Measurements from ENCODE around the gene MTMR1.

MTMR1 gene

DNA sequence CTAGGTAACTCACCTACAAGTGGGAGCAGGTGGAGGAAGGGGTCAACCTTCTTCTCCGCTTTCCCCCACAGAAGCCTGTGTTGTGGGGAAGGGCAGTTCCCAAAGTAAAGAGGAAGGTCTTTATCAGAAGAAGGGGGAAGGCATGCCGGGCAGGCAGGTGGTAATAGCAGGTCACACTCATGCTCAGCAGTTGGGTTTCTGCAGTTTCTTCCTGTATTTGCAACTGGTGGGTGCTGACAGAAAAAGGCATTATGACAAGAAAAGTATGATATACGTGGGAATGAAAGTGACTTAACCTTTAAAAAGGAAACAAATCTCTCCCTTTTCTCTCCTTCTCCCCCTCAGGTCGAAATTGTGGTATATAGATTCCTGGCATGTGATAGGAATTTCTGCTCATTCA, 3.7 kb downstream of the MTMR1 start:
- Histone ChIP-seq H3K36me3 (ENCODE audit: control insufficient read depth in 2 of 2, insufficient read depth in 2 of 2, low read length in 2 of 2) (no peaks in the 10 kb centered on the region), H3K9ac (ENCODE audit: low read length in 2 of 2) (no peak overlapping the region), H3K4me1 (ENCODE audit: control insufficient read depth, insufficient read depth, low read length) (peaks cover 13% of the 10 kb centered on the region), H3K4me3 (ENCODE audit: low read length in 2 of 2) (no peak overlapping the region), H3K9me3 (ENCODE audit: control insufficient read depth in 2 of 2, low read length in 2 of 2) (no peaks in the 10 kb centered on the region), H3K27ac (ENCODE audit: low read length) (no peak overlapping the region), H3K27me3 (ENCODE audit: control insufficient read depth in 1 of 2, insufficient read depth in 2 of 2, low read length in 2 of 2) (peaks cover 0 to 4% of the 10 kb centered on the region in 2 donors)

DNA sequence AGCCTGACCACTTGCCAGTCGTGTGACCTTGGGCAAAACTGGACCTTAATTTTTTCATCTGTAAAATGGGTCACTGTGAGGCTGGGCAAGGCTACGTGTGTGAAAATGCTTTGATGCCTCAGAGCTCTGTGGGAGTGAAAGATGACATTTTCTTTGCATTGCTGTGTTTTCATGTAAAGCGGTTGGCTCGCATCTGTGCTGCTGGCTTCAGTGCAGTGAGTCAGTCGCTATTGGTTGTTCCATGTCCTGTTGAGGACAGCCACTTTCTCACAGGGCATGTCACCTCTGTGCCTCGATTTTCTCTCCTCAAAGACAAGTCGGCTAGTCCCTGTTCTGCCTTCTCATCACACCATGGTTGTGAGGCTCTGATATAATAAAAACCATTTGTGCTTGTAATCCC, 4.4 kb downstream of the MTMR1 start:
- H3K9ac ChIP-seq (ENCODE audit: low read length in 2 of 2): no peak overlapping the region

DNA sequence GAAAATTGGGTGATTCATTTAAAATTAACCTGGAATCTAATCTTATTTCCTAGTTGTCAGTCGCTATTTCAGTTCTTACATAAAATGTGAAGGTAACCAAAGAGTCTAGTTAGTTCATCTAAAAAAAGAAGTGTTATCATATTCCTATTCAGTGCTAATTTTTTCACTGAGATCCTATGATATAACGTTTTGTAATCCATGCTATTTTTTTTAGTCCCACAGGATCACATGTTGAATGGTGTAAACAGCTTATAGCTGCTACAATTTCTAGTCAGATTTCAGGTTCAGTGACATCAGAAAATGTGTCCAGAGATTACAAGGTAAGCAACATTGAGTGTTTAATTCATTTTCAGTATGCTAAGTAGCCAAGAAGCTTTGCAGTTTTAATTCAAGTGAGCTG, 5.8 kb downstream of the MTMR1 start:
- H3K9me3 ChIP-seq (ENCODE audit: control insufficient read depth in 2 of 2, low read length in 2 of 2): no peaks in the 10 kb centered on the region
- H3K27ac ChIP-seq (ENCODE audit: low read length): no peak overlapping the region
- peaks cover 0 to 4% of the 10 kb centered on the region in 2 donors for H3K27me3 ChIP-seq (ENCODE audit: control insufficient read depth in 1 of 2, insufficient read depth in 2 of 2, low read length in 2 of 2)
- H3K4me1 ChIP-seq (ENCODE audit: control insufficient read depth, insufficient read depth, low read length): peaks cover 9% of the 10 kb centered on the region
- H3K9ac ChIP-seq (ENCODE audit: low read length in 2 of 2): no peak overlapping the region
- no peak overlapping the region for H3K4me3 ChIP-seq (ENCODE audit: low read length in 2 of 2)
- H3K36me3 ChIP-seq (ENCODE audit: control insufficient read depth in 2 of 2, insufficient read depth in 2 of 2, low read length in 2 of 2): no peaks in the 10 kb centered on the region

More for the DNA sequence above, 4.4 kb downstream of the MTMR1 start:
- no peak overlapping the region for H3K4me3 ChIP-seq (ENCODE audit: low read length in 2 of 2)
- no peaks in the 10 kb centered on the region for H3K9me3 ChIP-seq (ENCODE audit: control insufficient read depth in 2 of 2, low read length in 2 of 2)
- no peak overlapping the region for H3K27ac ChIP-seq (ENCODE audit: low read length)
- H3K27me3 ChIP-seq (ENCODE audit: control insufficient read depth in 1 of 2, insufficient read depth in 2 of 2, low read length in 2 of 2): peaks cover 0 to 4% of the 10 kb centered on the region in 2 donors
- peaks cover 9% of the 10 kb centered on the region for H3K4me1 ChIP-seq (ENCODE audit: control insufficient read depth, insufficient read depth, low read length)
- H3K36me3 ChIP-seq (ENCODE audit: control insufficient read depth in 2 of 2, insufficient read depth in 2 of 2, low read length in 2 of 2): no peaks in the 10 kb centered on the region

DNA sequence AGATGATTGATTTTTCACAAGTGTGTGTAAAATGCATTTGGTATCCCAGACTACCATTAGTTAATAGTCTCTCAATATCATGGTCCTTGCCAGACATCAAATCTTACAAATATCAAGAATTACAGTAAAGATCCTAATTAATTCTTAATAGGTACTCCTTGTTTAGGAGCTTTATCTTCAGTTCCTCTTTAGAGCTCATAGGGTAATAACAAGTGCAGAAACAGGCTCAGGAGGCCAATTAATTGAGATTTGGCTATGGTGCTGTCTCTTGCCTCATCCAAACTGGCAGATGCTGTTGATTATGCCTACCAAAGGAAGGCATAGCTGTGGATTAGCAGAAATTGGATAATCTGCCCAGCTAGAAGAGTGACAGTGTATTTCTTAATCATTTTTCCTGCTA, 6.9 kb downstream of the MTMR1 start:
- H3K9ac ChIP-seq (ENCODE audit: low read length in 2 of 2): no peak overlapping the region

DNA sequence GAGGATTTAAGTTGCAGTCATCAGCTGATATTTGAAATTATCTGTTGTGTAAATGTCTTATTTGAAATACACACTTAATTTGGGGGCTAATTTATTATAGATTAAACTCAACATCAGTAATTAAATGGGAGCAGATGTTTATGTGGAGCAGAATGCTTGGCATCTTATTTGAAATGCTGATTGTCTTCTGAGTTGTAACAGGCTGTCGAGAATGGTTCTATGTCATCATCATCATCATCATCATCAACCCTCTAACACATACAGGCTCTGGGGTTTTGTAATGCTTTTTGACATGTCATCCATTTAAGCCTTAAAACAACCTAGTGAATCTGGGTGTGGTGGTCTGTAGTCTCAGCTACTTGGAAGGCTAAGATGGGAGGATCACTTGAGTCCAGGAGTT, 8.2 kb downstream of the MTMR1 start:
- peaks cover 0 to 2% of the 10 kb centered on the region in 2 donors for H3K36me3 ChIP-seq (ENCODE audit: control insufficient read depth in 2 of 2, insufficient read depth in 2 of 2, low read length in 2 of 2)
- H3K4me1 ChIP-seq (ENCODE audit: control insufficient read depth, insufficient read depth, low read length): no peaks in the 10 kb centered on the region
- H3K4me3 ChIP-seq (ENCODE audit: low read length in 2 of 2): no peak overlapping the region
- H3K9me3 ChIP-seq (ENCODE audit: control insufficient read depth in 2 of 2, low read length in 2 of 2): no peaks in the 10 kb centered on the region
- H3K27me3 ChIP-seq (ENCODE audit: control insufficient read depth in 1 of 2, insufficient read depth in 2 of 2, low read length in 2 of 2): no peaks in the 10 kb centered on the region
- H3K27ac ChIP-seq (ENCODE audit: low read length): no peak overlapping the region
- H3K9ac ChIP-seq (ENCODE audit: low read length in 2 of 2): no peak overlapping the region

More for the DNA sequence above, 6.9 kb downstream of the MTMR1 start:
- Histone ChIP-seq H3K27me3 (ENCODE audit: control insufficient read depth in 1 of 2, insufficient read depth in 2 of 2, low read length in 2 of 2) (peaks cover 0 to under 1% of the 10 kb centered on the region in 2 donors), H3K27ac (ENCODE audit: low read length) (no peak overlapping the region), H3K4me1 (ENCODE audit: control insufficient read depth, insufficient read depth, low read length) (peaks cover 2% of the 10 kb centered on the region), H3K4me3 (ENCODE audit: low read length in 2 of 2) (no peak overlapping the region), H3K9me3 (ENCODE audit: control insufficient read depth in 2 of 2, low read length in 2 of 2) (no peaks in the 10 kb centered on the region), H3K36me3 (ENCODE audit: control insufficient read depth in 2 of 2, insufficient read depth in 2 of 2, low read length in 2 of 2) (no peaks in the 10 kb centered on the region)

DNA sequence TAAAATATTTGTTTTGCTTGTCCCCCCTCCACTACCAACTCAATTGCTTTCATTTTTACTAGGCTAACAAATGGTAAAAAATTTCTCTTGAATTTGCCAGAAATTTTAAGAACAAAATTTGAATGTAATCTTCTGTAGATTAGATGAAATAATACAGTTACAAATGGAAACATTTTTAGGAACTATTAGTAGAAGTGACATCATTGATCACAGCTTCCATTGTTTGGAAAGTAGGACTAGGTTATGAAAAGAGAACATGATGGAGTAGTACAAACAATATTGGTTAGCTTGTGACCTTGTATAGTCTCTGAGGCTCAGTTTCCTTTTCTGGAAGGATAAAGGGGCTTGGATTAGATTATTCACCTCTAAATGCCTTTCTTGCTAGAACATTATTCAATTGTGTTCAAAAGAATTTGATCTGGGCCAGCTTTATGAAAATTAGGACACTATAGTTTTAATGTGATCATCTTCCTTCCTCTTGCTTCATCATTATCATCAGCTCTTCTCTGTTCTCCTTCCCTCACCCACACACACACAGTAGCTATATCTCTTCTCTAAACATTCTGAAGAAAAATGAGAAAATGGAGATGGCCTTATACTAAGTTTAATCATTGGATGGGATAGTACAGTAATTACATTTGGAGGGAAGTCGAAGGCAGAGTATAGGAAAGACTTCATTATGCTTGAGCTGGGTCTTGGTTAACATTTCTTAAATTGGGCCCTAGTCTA, 9.9 kb downstream of the MTMR1 start:
- no peaks in the 10 kb centered on the region for H3K27me3 ChIP-seq (ENCODE audit: control insufficient read depth in 1 of 2, insufficient read depth in 2 of 2, low read length in 2 of 2)
- no peak overlapping the region for H3K27ac ChIP-seq (ENCODE audit: low read length)
- H3K36me3 ChIP-seq (ENCODE audit: control insufficient read depth in 2 of 2, insufficient read depth in 2 of 2, low read length in 2 of 2): peaks cover 0 to 2% of the 10 kb centered on the region in 2 donors
- no peaks in the 10 kb centered on the region for H3K9me3 ChIP-seq (ENCODE audit: control insufficient read depth in 2 of 2, low read length in 2 of 2)
- no peak overlapping the region for H3K9ac ChIP-seq (ENCODE audit: low read length in 2 of 2)
- no peak overlapping the region for H3K4me3 ChIP-seq (ENCODE audit: low read length in 2 of 2)
- no peaks in the 10 kb centered on the region for H3K4me1 ChIP-seq (ENCODE audit: control insufficient read depth, insufficient read depth, low read length)

DNA sequence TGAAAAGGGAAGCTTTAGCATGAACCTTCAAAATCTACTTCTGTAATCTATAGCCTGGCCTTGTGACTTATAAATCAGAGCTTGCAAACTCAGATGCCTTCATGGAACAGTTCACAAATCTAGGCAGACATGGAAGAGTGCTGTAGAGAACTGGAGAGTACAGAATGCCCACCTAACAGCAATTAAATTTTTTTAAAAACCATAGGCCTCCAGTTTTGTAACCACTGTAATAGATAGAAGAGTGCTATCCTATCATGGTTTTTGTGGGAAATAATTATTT, 10.4 kb downstream of the MTMR1 start:
- no peak overlapping the region for H3K9ac ChIP-seq (ENCODE audit: low read length in 2 of 2)
- H3K4me3 ChIP-seq (ENCODE audit: low read length in 2 of 2): no peak overlapping the region
- no peaks in the 10 kb centered on the region for H3K27me3 ChIP-seq (ENCODE audit: control insufficient read depth in 1 of 2, insufficient read depth in 2 of 2, low read length in 2 of 2)
- H3K4me1 ChIP-seq (ENCODE audit: control insufficient read depth, insufficient read depth, low read length): no peaks in the 10 kb centered on the region
- H3K27ac ChIP-seq (ENCODE audit: low read length): no peak overlapping the region
- peaks cover 0 to 2% of the 10 kb centered on the region in 2 donors for H3K36me3 ChIP-seq (ENCODE audit: control insufficient read depth in 2 of 2, insufficient read depth in 2 of 2, low read length in 2 of 2)
- H3K9me3 ChIP-seq (ENCODE audit: control insufficient read depth in 2 of 2, low read length in 2 of 2): no peaks in the 10 kb centered on the region

DNA sequence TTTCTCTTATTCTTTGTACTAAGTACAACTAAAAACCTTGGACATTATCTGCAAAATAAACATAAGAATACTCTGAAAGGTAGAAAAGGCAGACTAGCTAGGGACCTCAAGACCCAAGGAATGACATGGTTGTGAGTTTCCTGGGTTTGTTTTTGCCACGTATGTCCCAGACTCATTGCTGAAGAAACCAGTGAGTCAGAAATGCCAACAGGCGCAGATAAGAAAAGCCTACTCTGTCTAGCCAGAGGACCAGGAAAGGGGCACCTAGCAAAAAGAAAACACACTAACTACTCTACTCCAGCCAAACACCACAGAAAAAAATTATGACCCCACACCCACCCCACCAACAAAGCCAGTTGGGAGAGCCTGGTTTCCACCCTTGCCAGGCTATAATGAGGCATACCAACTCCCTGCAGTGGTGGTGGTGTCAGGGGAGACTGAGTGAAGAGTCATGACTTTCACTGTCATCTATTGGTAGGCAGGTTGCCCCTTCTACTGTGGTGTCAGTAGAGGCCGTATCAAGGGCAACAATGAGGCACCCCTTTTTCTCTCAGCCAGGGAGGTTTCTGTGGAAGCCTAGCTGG, 10.9 kb downstream of the MTMR1 start:
- Histone ChIP-seq H3K9ac (ENCODE audit: low read length in 2 of 2) (no peak overlapping the region), H3K36me3 (ENCODE audit: control insufficient read depth in 2 of 2, insufficient read depth in 2 of 2, low read length in 2 of 2) (peaks cover 0 to 2% of the 10 kb centered on the region in 2 donors), H3K4me3 (ENCODE audit: low read length in 2 of 2) (no peak overlapping the region), H3K9me3 (ENCODE audit: control insufficient read depth in 2 of 2, low read length in 2 of 2) (no peaks in the 10 kb centered on the region), H3K27me3 (ENCODE audit: control insufficient read depth in 1 of 2, insufficient read depth in 2 of 2, low read length in 2 of 2) (no peaks in the 10 kb centered on the region), H3K27ac (ENCODE audit: low read length) (no peak overlapping the region), H3K4me1 (ENCODE audit: control insufficient read depth, insufficient read depth, low read length) (no peaks in the 10 kb centered on the region)

DNA sequence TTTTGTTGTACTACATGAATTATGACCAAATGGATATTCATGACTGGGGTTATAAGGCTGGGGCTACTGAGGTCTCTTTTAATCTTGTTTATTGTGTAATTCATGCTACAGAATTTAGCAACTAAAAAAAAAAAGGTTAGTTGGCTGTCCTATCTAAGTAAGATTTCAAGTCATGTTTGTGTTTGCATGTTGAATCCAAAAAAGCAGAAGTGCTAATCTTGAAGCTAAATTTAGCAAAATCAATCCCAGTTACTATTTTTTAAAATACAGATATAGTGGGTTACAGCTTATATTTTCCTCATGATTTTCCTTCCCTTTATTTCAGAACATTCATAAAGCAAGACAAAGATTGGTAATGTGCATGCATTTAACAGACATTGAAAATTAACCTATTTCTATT, 19.4 kb downstream of the MTMR1 start:
- Histone ChIP-seq H3K27me3 (ENCODE audit: control insufficient read depth in 1 of 2, insufficient read depth in 2 of 2, low read length in 2 of 2) (no peaks in the 10 kb centered on the region), H3K27ac (ENCODE audit: low read length) (no peak overlapping the region), H3K4me1 (ENCODE audit: control insufficient read depth, insufficient read depth, low read length) (no peaks in the 10 kb centered on the region), H3K9me3 (ENCODE audit: control insufficient read depth in 2 of 2, low read length in 2 of 2) (no peaks in the 10 kb centered on the region), H3K4me3 (ENCODE audit: low read length in 2 of 2) (no peak overlapping the region), H3K36me3 (ENCODE audit: control insufficient read depth in 2 of 2, insufficient read depth in 2 of 2, low read length in 2 of 2) (no peaks in the 10 kb centered on the region), H3K9ac (ENCODE audit: low read length in 2 of 2) (no peak overlapping the region)

DNA sequence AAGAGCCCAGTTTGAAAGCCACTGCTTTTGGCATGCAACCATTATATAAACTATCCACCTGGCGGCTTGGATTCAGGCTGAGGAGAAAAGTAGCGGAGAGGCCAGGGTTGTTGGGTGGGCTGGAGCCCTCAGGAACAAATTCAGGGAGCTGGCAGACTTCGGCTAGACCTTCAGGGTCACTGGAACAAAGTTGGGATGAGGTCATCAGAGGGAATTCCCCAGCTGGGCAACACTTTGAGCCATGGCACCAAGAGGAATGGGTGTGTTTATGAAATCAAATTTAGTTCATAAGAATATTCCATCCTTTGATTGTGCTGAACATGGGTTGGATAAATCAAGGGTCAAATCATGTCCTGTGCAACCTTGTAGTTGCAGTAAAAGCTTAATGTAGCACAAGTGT, 22.0 kb downstream of the MTMR1 start:
- Histone ChIP-seq H3K27me3 (ENCODE audit: control insufficient read depth in 1 of 2, insufficient read depth in 2 of 2, low read length in 2 of 2) (no peaks in the 10 kb centered on the region), H3K9me3 (ENCODE audit: control insufficient read depth in 2 of 2, low read length in 2 of 2) (no peaks in the 10 kb centered on the region), H3K9ac (ENCODE audit: low read length in 2 of 2) (no peak overlapping the region), H3K4me1 (ENCODE audit: control insufficient read depth, insufficient read depth, low read length) (no peaks in the 10 kb centered on the region), H3K27ac (ENCODE audit: low read length) (no peak overlapping the region), H3K4me3 (ENCODE audit: low read length in 2 of 2) (no peak overlapping the region), H3K36me3 (ENCODE audit: control insufficient read depth in 2 of 2, insufficient read depth in 2 of 2, low read length in 2 of 2) (no peaks in the 10 kb centered on the region)

DNA sequence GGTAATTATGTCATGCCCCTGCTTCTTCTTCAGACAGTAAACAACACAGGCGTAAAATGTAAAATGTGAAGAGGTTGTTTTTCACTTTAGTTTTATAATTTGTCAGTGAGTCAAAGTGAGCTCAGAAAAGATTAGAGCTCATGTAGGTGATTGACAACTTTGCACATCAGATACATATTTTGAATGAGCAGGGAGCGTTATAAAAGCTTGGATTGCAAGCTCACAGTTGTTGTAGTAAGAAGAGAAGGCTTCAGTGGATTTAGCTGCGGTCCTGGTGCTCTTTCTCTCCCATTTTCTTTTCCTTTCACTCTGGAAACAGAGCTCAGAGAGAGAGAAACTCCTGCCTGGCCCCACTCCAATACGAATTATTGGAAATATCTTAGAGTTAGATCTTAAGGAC, 26.4 kb downstream of the MTMR1 start:
- H3K9ac ChIP-seq (ENCODE audit: low read length in 2 of 2): no peak overlapping the region
- no peaks in the 10 kb centered on the region for H3K27me3 ChIP-seq (ENCODE audit: control insufficient read depth in 1 of 2, insufficient read depth in 2 of 2, low read length in 2 of 2)
- no peaks in the 10 kb centered on the region for H3K36me3 ChIP-seq (ENCODE audit: control insufficient read depth in 2 of 2, insufficient read depth in 2 of 2, low read length in 2 of 2)
- H3K4me3 ChIP-seq (ENCODE audit: low read length in 2 of 2): no peak overlapping the region
- no peaks in the 10 kb centered on the region for H3K9me3 ChIP-seq (ENCODE audit: control insufficient read depth in 2 of 2, low read length in 2 of 2)
- H3K4me1 ChIP-seq (ENCODE audit: control insufficient read depth, insufficient read depth, low read length): no peaks in the 10 kb centered on the region
- H3K27ac ChIP-seq (ENCODE audit: low read length): no peak overlapping the region

Measured in stomach smooth muscle (tissue), 2 donors.